ENCODE results near the gene KIAA1328.

KIAA1328 gene

DNA sequence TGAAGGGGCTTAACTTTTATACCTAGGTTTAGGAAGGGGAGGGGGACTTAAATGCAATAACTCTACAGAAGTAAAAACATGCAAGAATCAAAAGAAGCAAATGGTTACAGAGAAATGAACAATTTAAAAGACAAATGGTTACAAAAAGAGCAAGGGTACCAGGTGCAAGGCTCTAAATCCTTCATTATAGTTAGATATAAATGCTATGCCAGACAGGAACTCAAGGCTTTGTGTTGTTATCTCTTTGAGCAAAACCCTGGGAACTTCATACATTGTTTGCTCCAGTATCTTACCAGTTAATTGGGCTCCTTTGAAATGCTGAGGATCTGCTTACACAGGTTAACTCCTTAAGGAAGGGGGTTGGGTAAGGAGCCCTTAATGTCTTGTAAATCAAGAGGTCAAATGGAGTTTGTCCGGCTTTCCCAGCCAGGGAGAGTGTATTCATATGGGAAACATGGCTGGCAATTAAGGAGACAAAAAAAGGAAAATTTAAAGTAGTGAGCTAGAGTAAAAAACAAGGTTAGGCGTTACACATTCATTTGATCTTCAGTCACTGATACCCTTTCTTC is 389.2 kb downstream of the KIAA1328 start:
- DNase-seq (ENCODE audit: low read depth in 2 of 2): no peak

DNA sequence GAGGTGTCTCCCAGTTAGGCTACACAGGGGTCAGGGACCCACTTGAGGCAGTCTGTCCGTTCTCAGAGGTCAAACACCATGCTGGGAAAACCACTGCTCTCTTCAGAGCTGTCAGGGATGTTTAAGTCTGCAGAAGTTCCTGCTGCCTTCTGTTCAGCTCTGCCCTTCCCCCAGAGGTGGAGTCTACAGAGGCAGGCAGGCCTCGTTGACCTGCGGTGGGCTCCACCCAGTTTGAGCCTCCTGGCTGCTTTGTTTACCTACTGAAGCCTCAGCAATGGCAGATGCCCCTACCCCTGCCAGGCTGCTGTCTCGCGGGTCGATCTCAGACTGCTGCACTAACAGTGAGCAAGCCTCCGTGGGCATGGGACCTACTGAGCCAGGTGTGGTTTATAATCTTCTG is 390.3 kb downstream of the KIAA1328 start:
- no peak for DNase-seq (ENCODE audit: low read depth in 2 of 2)

DNA sequence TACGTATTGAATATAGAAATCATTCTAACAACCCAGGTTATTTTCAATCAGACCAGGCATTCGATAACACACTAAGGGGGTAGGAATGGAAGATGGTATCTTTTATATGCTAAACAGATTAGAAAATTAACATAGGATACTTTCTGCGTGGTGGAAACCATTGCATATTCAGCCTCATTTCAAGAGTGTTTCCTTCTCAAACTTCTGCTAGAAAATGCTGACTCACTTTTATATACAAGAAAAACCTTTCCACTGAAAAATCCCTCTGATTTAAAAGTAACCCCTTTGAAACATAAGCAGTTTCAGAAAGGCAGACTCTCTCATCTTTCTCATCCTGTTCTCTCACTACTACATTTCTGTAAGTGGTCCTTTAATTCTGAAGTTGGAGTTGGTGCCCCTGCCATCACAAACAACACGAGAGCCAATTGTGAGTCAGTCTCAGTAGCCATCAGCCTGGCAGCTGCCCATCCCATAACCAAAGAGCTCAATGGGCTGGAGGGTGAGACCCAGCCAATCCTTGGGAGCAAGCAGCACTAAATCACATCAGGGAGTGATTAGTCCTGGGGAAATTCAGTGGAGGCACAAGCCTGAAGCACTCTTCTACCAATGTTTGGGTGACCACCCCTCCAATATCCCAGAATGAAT is 393.5 kb downstream of the KIAA1328 start:
- DNase-seq (ENCODE audit: low read depth in 2 of 2): no peak

DNA sequence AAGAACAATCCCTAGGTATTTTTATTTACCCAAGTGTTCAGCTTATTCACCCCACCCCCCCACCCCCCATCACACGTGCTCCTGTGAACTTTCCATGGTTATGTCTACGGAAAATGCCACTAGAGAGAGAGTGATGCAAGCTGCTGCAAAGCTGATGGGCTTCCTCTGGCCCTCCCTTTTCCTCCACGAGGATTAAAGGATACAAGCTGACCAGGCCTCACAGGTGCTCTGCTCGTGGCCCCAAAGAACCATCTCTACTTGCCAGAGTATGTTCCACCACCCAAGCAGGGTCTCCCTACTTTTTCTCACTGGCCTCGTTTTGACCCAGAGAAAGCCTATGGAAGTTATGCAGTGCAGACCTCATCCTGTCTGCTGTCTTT is 394.1 kb downstream of the KIAA1328 start:
- DNase-seq (ENCODE audit: low read depth in 2 of 2): no peak

DNA sequence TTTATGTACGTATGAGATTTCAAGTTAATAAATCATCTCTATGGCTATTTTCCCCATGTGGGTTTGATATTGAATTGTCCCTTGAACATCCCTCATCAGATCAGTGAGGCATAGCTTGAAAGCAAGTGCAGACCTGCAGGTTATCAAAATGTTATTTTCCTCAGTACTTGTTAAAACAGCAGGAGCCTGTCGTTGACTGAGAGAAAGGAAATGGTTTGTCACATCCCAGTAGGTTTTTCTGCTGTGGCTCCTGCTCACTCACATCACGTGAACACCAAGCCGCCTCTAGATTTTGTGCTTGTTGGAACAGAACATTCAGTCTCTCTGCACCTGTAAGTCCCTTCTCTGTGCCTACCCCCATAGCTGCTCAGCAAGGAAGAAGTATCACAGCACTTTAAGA is 396.4 kb downstream of the KIAA1328 start:
- no peak for DNase-seq (ENCODE audit: low read depth in 2 of 2)

- DNase-seq (ENCODE audit: low read depth in 2 of 2): no peak
These were observed 401.8 kb downstream of the KIAA1328 start for GRCh38 chr18:37230768-37231167.

- no peak for DNase-seq (ENCODE audit: low read depth in 2 of 2)
These were observed 402.3 kb downstream of the KIAA1328 start for GRCh38 chr18:37231251-37231650.

DNA sequence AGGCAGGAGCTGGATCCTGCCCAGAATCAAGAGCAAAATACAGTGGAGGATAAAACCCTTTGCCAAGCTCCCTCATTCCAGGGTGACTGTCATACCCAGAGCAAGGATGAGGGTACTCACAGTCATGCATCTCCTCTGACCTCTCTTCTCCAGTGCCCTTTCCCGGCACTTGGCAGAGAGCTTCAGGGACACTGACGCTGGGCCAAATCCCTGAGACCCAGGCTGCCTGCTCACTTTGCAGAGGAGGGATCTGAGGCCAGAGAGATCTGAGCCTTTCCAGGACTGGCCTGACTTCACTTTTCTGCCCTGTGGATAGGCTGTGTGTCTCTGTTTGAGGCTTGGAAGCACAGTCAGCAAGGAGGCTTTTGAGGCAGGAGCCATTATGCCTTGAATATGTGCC is 406.7 kb downstream of the KIAA1328 start:
- no peak for DNase-seq (ENCODE audit: low read depth in 2 of 2)

DNA sequence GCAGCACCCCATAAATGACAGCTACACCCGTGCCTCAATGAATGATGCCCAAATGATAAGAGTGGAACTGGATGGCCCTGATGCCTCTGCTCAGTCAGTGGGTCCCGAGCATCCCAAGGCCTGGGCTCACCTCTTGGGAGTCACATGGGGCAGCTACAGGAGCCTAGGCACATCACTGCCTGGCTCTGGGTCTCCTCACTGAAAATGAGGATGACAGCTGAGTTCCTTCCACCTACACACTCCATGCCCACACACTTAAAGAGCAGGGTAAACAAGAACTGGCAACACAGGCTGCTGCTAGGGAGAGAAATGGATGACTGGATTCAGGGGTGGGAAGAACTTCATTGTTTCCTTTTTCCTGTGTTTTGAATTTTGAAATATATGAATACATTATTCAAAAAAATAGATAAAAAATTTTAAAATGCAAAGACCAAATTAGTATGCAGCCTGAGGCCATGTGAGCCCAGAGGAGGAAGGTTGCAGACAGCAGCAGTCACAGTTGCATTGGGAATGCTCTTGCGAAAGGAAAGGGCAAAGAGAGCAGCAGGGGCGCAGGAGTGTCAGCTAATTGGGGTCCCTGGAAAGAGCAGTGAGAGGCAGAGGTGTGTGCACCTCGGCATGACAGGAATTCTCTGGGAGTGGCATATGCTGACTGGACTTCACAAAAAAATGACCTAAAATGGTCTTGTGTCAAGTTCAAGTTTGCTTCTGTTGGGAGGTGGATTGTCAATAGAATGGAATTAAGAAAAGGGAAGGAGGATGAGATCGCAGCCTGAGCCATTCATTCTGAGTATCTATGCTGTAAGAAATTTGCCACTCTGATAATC is 409.6 kb downstream of the KIAA1328 start:
- DNase-seq (ENCODE audit: low read depth in 2 of 2): no peak

- DNase-seq (ENCODE audit: low read depth in 2 of 2): no peak
These were observed 413.2 kb downstream of the KIAA1328 start for GRCh38 chr18:37242091-37242490.

DNA sequence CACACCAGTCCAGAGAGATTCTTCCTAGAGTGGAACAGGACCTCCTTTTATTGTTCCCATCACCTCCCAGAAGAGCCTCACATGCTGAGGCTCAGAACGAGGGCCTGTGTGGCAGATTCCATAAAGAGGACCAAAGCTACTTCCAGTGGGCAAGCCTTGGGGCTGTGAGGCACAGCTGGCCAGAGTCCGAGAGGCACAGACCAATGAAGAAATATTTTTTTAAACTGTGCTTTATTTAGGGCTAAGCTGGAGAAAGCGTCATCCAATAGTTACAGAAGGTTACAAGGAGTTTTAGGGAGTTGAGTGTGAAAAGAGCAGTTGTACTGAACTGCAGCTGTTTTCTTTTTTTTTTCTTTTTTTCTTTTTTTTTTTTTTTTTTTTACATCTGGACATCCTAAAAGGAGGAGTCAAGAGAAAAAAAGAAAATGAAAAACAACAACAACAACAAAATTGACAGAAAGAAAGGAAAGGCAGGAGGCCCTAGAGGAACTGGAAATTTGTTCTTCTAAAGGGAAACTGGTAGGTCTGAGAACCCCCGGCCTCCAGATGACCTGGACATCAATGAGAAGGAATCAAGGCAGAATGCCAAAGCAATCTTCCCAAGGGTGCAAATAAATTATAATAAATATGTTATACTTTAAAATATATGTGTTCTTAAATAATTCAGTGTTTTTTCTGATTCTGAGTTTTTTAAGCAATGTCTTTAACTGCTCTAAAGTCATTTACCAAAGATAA is 414.1 kb downstream of the KIAA1328 start:
- DNase-seq (ENCODE audit: low read depth in 2 of 2): no peak

DNA sequence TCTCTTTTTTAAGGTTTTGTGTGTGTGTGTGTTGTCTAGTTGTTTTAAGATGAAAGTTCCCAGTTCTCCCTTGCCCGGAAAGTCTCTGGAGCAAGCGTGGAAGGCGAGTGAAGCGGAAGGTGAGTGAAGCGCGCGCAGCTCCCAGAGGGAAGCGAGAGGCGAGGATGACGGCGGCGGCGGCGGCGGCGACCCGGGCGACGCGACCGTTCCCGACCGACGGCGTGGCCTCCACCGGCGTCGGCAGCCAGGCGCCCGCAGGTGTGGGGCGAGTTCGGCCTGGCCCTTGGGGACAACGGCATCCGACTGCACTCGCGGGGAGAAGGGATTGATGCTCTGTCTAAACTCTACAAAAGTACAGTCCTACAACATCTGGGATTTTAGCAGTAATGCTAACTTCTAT is 414.8 kb downstream of the KIAA1328 start:
- no peak for DNase-seq (ENCODE audit: low read depth in 2 of 2)

DNA sequence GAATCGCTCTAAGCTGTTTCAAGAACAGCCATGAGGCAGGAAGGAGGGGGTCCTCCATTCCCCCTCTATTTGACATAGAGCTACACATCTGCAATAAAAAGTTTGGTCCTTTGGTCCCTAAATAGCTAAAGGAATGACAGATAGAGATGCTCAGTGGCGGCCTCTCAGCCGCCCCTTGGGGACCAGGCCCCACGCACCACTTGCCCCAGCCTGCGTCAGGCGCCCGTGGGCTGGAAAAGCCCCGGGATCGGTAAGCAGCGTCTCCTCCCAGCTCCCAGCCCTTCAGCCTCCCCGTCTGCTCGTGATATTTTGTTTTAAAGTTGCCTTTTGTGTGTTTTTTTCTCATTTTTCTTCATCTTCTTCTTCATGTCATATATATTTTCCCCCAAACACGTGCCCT is 415.7 kb downstream of the KIAA1328 start:
- no peak for DNase-seq (ENCODE audit: low read depth in 2 of 2)

- no peak for DNase-seq (ENCODE audit: low read depth in 2 of 2)
These were observed 417.9 kb downstream of the KIAA1328 start for GRCh38 chr18:37246779-37247340.

- no peak for DNase-seq (ENCODE audit: low read depth in 2 of 2)
These were observed 418.7 kb downstream of the KIAA1328 start for GRCh38 chr18:37247497-37248161.

DNA sequence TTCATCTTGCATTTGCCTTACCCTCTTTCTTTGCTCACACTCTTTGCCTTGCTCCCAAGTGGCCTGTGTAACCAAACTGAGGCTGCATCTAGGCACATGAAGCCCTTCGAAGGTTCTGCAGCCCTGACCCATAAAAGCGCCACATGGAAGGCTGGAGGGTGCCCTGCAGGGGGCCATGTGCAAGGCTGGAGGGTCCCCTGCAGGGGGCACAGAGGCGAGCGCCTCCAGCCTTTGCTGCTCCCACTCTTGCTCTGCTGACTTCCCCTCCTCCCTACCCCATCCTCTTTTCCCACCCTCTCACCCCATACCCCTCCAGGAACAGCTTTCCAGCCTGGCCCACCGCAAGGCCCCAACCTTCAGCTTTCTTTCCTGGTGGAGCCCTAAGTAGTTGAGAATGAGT is 419.4 kb downstream of the KIAA1328 start:
- no peak for DNase-seq (ENCODE audit: low read depth in 2 of 2)

GRCh38 chr18:37249171-37249886 is 420.4 kb downstream of the KIAA1328 start:
- DNase-seq (ENCODE audit: low read depth in 2 of 2): no peak

DNA sequence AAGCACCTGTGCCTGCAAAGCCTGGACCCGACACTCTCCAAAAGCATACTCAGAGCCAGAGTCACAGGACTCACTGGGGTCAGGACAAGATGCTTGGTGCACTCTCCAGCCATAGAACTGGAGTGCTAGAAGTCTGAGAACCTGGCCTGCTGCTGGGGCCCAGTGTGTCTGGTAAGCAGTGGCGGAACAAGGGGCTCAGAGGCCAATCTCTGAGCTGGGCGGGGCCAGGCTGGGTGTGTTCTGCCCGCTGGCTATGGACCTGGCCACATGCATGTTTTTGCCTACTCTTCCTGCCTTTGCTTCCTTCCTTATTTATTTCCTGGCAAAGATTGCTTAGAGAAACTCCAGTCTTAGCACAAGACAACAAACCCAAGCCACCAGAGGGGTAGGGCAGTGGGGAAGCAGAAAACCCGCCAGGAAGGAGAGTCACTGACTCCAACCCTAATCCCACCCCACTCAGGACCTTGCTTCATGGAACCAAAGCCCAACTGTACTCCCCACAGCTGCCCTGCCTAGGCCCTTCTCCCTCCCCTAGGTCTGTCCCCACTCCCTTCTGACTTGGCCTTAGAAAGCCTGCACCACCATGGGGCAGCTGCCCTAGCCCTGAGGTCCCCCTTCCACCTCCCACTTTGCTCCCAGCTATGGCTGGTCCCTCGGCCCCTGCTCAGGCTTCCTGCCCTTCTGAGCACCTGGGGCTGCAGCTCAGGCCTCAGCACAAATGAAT is 421.1 kb downstream of the KIAA1328 start:
- no peak for DNase-seq (ENCODE audit: low read depth in 2 of 2)

- DNase-seq (ENCODE audit: low read depth in 2 of 2): no peak
These were observed 422.8 kb downstream of the KIAA1328 start for GRCh38 chr18:37251679-37252078.

DNA sequence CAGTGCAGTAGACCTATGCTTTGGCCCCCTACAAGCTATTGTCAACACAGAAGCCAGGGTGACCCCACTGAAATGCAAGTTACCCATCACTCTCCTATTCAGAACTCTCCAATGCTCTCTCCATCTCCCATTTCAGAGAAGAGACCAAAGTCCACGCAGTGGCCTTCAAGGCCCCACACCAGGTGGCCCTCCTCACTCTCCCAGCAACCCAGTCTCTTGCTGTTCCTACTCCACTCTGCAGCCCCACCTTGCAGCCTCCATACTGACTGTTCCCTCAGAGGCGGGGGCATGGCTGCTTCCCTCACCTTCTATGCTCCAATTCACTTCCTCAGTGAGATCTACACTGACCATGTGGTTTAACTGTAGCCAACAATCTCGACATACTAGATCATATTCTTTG is 423.4 kb downstream of the KIAA1328 start:
- DNase-seq (ENCODE audit: low read depth in 2 of 2): no peak

All from stimulated activated CD4-positive, alpha-beta T cell treated with anti-CD3 and anti-CD28 coated beads, Interleukin-1b, Interleukin-23, amount 100 ng/mL, for 4 hours (primary cell).